PC-9 (cell line): ENCODE data around the gene MYO18B. TPM values are rescaled to one million over a fixed set of nuclear protein-coding genes. Genes with fewer than 3 reads are reported as not detected.

Experiments used
- BruUV-seq: library from RNA; stranded (reverse); fragments of 400-500 nt; replicated peaks from 2 replicates; lab custom pipeline; 2021; lab: Mats Ljungman, UMichigan
- CTCF ChIA-PET: fragments of 300-600 bp; sonication (Branson Sonifier 250); formaldehyde crosslinking; loops from one replicate; lab custom pipeline; 2022; ENCODE audit warnings: antibody characterized with exemption; lab: Charles Lee
- POLR2A ChIA-PET: fragments of 300-600 bp; sonication (Branson Sonifier 250); formaldehyde crosslinking; loops from one replicate; lab custom pipeline; 2022; ENCODE audit warnings: antibody characterized with exemption; ENCODE audit not compliant: unreplicated experiment; lab: Charles Lee
- DNase-seq, 2 experiments: peaks; one replicate each; pipeline versions ENCODE4 v3.0.0 to v3.0.0-alpha.2; 2015 to 2022; ENCODE audit warnings: mixed read lengths in 1 of 2
- H2AFZ ChIP-seq: fragments of 200-600 bp; sonication (generic); 2 replicates; pipeline ENCODE4 v1.8.1; 2017; ENCODE audit warnings: antibody characterized with exemption
- H3F3A ChIP-seq: fragments of 200-600 bp; sonication (generic); 2 replicates; pipeline ENCODE4 v1.8.1; 2017; ENCODE audit warnings: antibody characterized with exemption, mild to moderate bottlenecking, low read depth; ENCODE audit not compliant: insufficient read depth
- H3K27ac ChIP-seq: fragments of 200-600 bp; sonication (generic); 2 replicates; pipeline ENCODE4 v1.6.1; 2016; ENCODE audit warnings: mixed run types
- H3K27me3 ChIP-seq: fragments of 200-600 bp; sonication (generic); 2 replicates; pipeline ENCODE4 v1.6.1; 2016; ENCODE audit warnings: low read depth, mixed run types; ENCODE audit not compliant: insufficient read depth
- H3K36me3 ChIP-seq: fragments of 200-600 bp; sonication (generic); 2 replicates; pipeline ENCODE4 v1.6.1; 2016; ENCODE audit warnings: low read depth, mixed run types
- H3K4me1 ChIP-seq: fragments of 200-600 bp; sonication (generic); replicated peaks from 2 replicates; pipeline ENCODE4 v1.6.1; 2016; ENCODE audit warnings: mixed run types; ENCODE audit not compliant: insufficient read depth
- H3K4me2 ChIP-seq: fragments of 200-600 bp; sonication (generic); 2 replicates; pipeline ENCODE4 v1.6.1; 2017; ENCODE audit warnings: mixed run types
- H3K4me3 ChIP-seq: fragments of 200-600 bp; sonication (generic); 2 replicates; pipeline ENCODE4 v1.6.1; 2016; ENCODE audit warnings: mixed run types
- H3K79me2 ChIP-seq: fragments of 200-600 bp; sonication (generic); 2 replicates; pipeline ENCODE4 v1.6.1; 2017; ENCODE audit warnings: low read depth, mixed run types
- H3K9me2 ChIP-seq: fragments of 200-600 bp; sonication (generic); 2 replicates; pipeline ENCODE4 v1.8.1; 2017; ENCODE audit warnings: mild to moderate bottlenecking; ENCODE audit not compliant: insufficient read depth
- H3K9me3 ChIP-seq: fragments of 200-600 bp; sonication (generic); 2 replicates; pipeline ENCODE4 v1.8.1; 2016; ENCODE audit warnings: low read depth; ENCODE audit not compliant: insufficient read depth
- H4K20me1 ChIP-seq: fragments of 200-600 bp; sonication (generic); 2 replicates; pipeline ENCODE4 v1.8.1; 2017; ENCODE audit not compliant: insufficient read depth
- EZH2 ChIP-seq: fragments of 200-600 bp; sonication (generic); IDR thresholded peaks from 2 replicates; pipeline ENCODE4 v1.8.0; 2017; ENCODE audit warnings: antibody characterized with exemption, low read depth
- intact Hi-C: fragments of 100-400 bp; cut with micrococcal nuclease; formaldehyde crosslinking; loops from one replicate; pipeline ENCODE4 v1.10.0; 2022; ENCODE audit not compliant: unreplicated experiment
- total RNA-seq: library from RNA; stranded (reverse); gene quantifications from 2 replicates; pipeline ENCODE4 v1.2.3, GENCODE V29; 2021
- TF ChIP-seq, protein P1 (sequence below): fragments of 200-600 bp; sonication (generic); conservative IDR thresholded peaks from 2 replicates; pipeline ENCODE4 v1.6.1; 2017; ENCODE audit warnings: mixed run types, antibody characterized with exemption, mild to moderate bottlenecking, moderate library complexity

MYO18B gene
- total RNA-seq, 1 experiment from 2014 or later = not detected

DNA sequence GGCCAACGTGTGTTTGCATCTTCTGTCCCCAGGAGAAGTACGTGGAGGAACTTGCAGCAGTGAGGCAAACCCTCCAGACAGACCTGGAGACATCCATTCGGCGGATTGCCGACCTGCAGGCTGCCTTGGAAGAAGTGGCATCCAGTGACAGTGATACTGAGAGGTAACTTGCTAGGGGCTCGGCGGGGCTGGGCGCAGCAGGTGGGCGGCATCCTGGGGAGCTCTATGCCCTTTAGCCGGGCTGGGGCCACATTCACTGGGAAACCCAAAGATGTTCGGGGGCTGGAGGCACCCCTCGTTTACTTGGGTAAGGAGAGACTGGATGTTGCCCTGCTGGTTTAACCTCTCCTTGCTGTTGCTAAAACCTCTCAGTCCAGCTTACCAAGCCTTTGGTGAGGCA, 250.3 kb downstream of the MYO18B start:
- H3K27ac ChIP-seq = no peak overlapping the region
- no peaks in the 10 kb centered on the region for H3K36me3 ChIP-seq
- no peak for DNase-seq
- H3K9me3 ChIP-seq = no peaks in the 10 kb centered on the region
- no peaks in the 10 kb centered on the region for H3K4me1 ChIP-seq
- H3K4me3 ChIP-seq = no peak overlapping the region
- POLR2A ChIA-PET = no interaction called here
- H2AFZ ChIP-seq = no peak overlapping the region
- H3K27me3 ChIP-seq = peaks cover 85% of the 10 kb centered on the region
- intact Hi-C loops = no loop called here
- TF ChIP-seq, protein P1, sequence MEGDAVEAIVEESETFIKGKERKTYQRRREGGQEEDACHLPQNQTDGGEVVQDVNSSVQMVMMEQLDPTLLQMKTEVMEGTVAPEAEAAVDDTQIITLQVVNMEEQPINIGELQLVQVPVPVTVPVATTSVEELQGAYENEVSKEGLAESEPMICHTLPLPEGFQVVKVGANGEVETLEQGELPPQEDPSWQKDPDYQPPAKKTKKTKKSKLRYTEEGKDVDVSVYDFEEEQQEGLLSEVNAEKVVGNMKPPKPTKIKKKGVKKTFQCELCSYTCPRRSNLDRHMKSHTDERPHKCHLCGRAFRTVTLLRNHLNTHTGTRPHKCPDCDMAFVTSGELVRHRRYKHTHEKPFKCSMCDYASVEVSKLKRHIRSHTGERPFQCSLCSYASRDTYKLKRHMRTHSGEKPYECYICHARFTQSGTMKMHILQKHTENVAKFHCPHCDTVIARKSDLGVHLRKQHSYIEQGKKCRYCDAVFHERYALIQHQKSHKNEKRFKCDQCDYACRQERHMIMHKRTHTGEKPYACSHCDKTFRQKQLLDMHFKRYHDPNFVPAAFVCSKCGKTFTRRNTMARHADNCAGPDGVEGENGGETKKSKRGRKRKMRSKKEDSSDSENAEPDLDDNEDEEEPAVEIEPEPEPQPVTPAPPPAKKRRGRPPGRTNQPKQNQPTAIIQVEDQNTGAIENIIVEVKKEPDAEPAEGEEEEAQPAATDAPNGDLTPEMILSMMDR = no peak
- no peak for TF ChIP-seq EZH2
- H3F3A ChIP-seq = no peaks in the 10 kb centered on the region
- H3K9me2 ChIP-seq = no peaks in the 10 kb centered on the region
- CTCF ChIA-PET = no interaction called here
- BruUV-seq = no TSS peak
- no peak overlapping the region for H3K4me2 ChIP-seq
- no peaks in the 10 kb centered on the region for H4K20me1 ChIP-seq
- H3K79me2 ChIP-seq = no peaks in the 10 kb centered on the region

DNA sequence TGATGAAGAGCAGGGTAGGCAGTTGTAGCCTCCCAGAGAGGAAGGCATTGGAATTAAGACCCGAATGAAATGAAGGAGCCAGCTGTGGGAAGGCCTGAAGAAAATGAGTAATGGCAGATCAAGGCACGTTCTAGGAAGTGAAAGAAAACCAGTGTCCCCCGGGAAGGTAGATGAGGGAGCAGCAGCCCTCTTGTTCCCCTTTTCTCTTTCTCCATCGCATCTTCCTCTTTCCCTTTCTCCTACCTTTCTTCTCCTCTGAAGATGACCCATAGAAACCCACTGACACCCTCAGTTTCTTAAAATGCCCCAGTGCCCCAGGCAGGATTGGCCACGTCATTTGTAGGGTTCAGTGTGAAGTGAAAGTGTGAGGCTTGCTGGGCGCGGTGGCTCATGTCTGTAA, 254.7 kb downstream of the MYO18B start:
- no peaks in the 10 kb centered on the region for H3K9me2 ChIP-seq
- H3F3A ChIP-seq = no peaks in the 10 kb centered on the region
- intact Hi-C loops = no loop called here
- no peak overlapping the region for H3K27ac ChIP-seq
- BruUV-seq = no TSS peak
- no peak overlapping the region for H3K4me2 ChIP-seq
- H3K9me3 ChIP-seq = no peaks in the 10 kb centered on the region
- CTCF ChIA-PET = no interaction called here
- POLR2A ChIA-PET = no interaction called here
- no peak overlapping the region for H2AFZ ChIP-seq
- H3K79me2 ChIP-seq = no peaks in the 10 kb centered on the region
- H3K27me3 ChIP-seq = peaks cover 57% of the 10 kb centered on the region
- H3K36me3 ChIP-seq = no peaks in the 10 kb centered on the region
- TF ChIP-seq EZH2 = no peak
- TF ChIP-seq, protein P1 = no peak
- no peaks in the 10 kb centered on the region for H4K20me1 ChIP-seq
- no peak overlapping the region for H3K4me3 ChIP-seq
- no peak for DNase-seq
- H3K4me1 ChIP-seq = no peaks in the 10 kb centered on the region

DNA sequence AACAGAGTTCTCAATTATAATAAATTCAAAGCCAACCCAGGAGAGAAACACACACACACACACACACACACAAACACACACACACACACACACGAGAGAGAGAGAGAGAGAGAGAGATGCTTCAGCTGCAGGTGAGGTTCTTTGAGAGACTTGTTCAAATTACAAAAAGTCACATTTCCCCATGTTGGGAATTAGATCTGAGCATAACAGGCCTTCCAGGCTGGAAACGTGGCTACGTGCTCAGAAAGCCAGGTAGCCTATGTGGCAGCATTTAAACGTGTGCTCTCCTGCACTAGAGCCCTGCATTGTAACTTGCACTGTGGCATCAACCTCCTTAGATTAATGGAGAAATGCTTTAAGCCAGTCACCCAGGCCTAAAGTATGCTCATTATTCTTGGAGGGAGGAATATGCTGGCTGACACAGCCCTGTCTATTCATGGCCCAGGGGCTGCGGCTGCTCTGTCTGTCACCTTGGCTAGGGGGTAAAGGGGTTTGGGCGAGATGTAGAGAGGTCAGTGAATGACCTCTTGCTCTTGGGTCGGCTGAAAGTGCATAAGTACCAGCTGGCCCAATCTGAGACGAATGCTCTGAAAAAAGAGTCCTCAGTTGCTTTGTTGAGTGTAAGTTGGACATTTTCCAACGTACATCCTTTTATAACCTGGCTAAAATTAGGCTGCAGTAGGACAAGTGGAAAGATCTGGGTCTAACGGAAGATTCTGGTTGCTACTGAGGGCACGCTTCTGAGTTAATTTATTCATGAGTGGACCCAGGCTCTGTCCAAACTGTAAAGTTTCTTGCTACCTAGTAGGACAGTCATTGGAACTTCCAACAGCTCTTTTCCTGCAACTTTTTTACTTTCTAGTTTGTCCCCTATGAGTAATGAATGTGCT, 256.1 kb downstream of the MYO18B start:
- H3K4me1 ChIP-seq = no peaks in the 10 kb centered on the region
- ChIA-PET CTCF (no interaction called here), POLR2A (no interaction called here)
- no peak overlapping the region for H3K4me2 ChIP-seq
- H3K27me3 ChIP-seq = peaks cover 43% of the 10 kb centered on the region
- H3K79me2 ChIP-seq = no peaks in the 10 kb centered on the region
- BruUV-seq = no TSS peak
- intact Hi-C loops = no loop called here
- no peaks in the 10 kb centered on the region for H3K9me3 ChIP-seq
- H3K36me3 ChIP-seq = no peaks in the 10 kb centered on the region
- H2AFZ ChIP-seq = no peak overlapping the region
- H3K9me2 ChIP-seq = no peaks in the 10 kb centered on the region
- H3F3A ChIP-seq = no peaks in the 10 kb centered on the region
- H4K20me1 ChIP-seq = no peaks in the 10 kb centered on the region
- H3K27ac ChIP-seq = no peak overlapping the region
- TF ChIP-seq EZH2 = no peak
- TF ChIP-seq, protein P1 = no peak
- no peak for DNase-seq
- H3K4me3 ChIP-seq = no peak overlapping the region
